DMS79 treated with DMSO at 0.1 percent for 48 hours (cell line): ENCODE measurements around the gene HEPN1.
"Not testable (repeated sequence)": the region's sequence is repeated elsewhere in the genome, so short reads cannot be mapped to it uniquely, and the experiment has no call there.

Experiments
- DNase-seq: peaks from one replicate; lab custom pipeline; 2025; lab: John Stamatoyannopoulos, UW

The HEPN1 gene

DNA sequence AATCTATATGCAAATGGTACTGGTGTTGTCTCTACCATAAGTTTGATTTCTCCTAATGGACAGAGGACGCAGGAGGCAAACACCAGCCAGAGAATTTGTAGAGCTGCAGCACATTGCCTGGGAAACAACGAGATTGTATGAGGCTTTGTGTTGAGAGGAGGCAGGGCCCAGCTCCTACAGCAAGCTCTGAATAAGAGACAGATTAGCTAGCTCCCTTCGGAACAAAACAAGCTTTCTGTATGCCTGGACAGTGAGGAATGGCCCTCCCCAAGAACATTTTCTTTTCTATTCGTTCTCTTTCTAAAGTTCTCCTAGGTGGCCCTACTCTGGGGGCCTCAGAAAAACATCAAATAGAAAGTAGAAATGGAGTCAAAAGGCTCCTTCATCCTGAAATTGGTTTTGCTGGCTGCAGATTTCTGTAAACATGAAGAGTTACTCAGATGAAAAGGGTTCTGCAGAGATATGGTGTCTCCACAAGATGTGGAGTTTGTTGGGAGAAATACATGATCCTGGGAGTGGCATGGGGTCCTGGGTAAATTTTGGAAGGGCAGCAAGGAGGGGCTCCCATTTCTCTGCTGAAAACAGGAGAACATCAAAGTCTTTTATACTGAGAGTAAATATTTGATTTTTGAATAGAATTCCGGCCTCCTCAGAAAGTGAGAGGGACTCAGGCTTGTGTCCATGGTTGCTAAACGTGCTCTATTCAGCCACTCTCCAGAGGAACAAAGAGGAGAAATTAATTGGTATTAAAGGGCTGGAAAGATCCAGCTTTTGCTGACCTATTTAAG lies 23.6 kb downstream of the HEPN1 start:
- DNase-seq = no peak

- DNase-seq = no peak
Measured at GRCh38 chr11:124943254-124943616, 24.2 kb downstream of the HEPN1 start.

DNA sequence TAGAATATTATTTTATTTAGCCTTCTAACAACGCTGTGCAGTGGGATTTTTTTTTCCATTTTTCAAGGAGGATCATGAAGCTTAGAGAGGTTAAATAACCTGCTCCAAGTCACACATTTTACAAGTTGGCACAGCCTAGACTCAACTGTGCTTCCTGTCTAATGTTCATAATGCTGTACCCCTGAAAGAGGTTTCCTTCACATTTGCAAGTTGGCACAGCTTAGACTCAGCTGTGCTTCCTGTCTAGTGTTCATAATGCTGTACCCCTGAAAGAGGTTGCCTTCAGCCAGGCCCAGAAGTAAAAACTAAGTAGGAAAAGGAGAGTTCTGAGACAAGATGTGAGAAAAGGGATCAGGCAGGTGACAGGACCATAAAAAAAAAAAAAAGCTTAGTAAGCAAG lies 24.7 kb downstream of the HEPN1 start:
- no peak for DNase-seq

DNA sequence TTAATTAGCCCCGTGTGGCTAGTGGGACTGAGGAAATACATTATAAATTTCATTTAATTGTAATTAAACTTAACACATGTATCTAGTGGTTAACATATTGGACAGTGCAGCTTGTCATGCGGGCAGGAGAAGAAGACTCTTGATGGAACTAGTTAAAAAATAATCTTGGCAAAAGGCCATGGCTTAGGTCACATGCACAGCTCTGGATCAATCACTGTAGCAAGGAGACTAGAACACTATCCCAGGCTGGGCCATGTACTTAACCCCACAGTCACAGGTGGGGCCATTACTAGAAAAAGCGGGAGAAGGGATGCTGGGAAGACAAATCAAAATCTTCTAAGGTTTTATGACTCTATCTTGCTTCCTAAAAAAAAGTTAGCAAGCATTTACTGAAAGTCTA lies 25.5 kb downstream of the HEPN1 start:
- DNase-seq = no peak

DNA sequence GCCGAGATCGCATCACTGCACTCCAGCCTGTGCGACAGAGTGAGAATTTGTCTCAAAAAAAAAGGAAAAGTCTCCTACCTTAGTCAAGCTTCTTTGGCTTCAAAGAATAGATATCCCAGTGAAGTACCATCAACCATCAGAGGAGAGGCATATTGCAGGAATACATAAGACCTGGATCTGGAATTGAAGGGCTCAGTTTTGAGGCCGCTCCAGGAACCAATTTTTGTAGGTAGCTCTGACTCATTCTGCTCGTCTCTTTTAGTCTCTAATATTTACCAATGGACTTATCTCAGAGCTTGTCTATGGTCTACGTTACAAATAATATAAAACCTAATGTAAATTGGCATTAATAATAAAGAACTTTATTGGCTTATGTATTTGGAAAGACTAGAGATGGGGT lies 26.8 kb downstream of the HEPN1 start:
- no peak for DNase-seq

DNA sequence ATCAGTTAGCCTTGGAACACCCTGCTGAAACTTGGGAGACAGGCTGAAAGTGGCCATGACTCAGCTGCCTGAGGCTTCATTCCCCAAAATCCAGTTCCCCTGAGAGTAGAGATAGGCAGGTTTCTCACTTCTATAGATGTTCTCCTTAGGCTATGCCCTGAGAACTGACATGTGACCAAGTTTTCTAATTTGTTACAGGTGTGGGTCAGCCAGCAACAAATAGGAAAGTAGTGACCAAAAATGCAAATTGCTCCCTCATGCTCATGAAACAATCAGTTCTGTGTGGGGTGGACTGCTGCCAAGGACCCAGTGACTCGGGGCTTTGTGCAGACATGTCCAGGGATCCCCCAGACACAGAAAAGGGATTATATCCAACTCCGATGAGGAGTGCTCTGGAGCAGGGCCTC lies 27.7 kb downstream of the HEPN1 start:
- DNase-seq = no peak

DNA sequence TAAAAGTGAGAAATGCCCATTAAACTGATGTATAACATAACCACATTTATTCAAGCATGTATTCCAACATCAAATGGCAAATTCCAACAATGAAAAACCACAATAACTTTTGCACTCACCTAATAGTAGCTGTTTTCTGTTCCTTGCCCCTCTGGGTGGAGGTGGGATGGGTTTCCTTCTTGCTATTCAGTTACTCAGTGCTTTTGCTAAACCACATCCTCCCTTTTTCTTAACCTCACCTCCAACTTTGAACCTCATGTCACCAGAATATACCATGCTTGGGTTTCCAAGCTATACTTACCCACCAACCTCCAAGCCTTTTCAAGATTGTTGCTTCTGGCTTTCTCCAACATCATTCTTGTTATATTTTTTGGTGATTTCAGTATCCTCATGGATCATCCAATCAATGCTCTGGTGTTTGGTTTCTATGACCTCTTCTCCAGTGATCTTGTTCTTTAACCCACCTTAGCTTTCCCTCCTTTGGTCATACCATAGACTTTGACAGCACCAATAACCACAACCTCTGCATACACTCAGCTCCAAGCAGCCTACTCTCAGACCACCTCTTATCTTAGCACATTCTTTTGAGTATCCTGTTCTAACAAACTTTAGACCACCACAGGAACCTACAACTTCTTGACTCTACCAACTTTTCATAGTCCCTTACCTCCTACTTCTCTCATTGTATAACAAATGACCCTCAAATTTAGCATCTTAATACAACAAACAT lies 31.7 kb downstream of the HEPN1 start:
- DNase-seq = no peak

DNA sequence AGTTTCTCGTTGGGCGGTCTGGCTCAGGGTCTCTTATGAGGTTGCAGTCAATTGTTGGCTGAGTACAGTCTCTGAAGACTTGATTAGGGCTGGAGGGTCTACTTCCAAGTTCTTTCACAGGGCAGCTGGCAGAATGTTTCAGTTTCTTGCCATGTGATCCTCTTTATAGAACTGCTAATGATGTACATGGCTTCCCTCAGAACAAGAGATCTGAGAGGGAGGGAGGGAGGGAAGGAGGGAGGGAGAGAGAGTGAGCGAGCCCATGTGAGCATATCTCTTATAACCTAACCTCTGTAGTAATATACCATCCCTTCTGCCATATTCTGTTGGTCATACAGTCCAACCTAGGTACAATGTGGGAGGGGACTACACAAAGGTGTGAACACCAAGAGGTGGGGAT lies 32.3 kb downstream of the HEPN1 start:
- no peak for DNase-seq

DNA sequence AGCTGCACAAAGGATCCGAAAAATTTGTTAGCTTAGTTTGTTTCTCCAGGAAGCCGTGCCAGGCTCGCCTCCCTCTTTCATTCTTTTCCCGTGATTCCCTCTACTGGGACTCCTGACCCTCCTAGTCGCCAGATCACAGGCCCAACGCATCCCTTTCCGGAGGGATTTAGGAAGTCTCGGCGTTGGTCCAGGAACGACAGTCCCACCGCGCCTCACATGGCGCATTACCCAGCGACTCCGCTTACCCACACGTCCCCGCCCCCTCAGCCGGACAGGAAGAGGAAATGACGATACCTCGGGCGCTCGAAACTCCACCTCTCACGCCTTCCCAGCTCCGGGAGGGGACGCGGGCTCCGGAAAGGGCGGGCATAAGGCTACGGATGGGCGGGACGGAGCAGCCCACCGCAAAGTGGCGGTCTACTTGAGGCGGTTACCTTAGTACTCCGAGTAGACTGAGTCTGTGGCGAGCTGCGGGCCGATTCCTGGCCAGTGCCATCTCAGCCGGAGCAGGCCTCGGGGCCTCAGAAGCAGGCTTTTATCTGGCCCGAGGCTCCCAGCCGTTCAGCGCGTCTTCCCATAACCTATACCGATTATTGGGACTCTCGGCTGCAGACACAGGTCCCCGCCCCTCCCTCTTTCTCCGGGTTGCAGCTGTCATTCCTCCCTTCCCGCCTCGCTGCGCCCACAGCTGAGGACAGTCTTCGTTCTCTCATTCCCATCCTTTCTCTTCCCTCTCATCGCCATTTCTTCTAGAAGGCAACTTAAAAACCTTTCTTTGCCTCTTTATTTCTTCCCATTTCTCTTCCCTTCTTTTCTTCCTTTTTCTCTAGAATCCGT lies 34.9 kb downstream of the HEPN1 start, which contains the start of gene CCDC15:
TSS of gene CCDC15 (plus strand) at position 450 of the 837 bp plus-strand sequence. CDS start 531 bp downstream, outside the sequence.
- peak; percentile 99 for DNase-seq

- DNase-seq = peak; percentile 44
Measured at GRCh38 chr11:124954590-124954955, 35.5 kb downstream of the HEPN1 start.

DNA sequence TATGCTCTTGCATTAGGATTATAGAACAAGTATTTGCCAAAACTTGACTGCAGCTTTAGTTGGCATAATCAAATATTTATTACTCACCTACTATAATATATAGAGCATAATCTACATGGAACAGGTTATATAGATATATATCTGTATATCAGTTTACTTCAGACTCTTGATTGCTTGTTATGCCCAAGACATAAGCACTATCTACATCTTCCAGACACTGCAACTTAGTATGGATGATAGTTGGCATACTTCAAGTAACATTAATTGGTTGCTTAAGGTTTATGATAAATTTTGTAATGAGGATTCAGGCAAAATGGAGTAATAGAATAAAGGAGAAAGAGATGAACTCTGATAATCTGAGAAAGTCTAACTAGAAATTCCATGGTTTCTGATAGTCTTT lies 36.0 kb downstream of the HEPN1 start:
- no peak for DNase-seq

DNA sequence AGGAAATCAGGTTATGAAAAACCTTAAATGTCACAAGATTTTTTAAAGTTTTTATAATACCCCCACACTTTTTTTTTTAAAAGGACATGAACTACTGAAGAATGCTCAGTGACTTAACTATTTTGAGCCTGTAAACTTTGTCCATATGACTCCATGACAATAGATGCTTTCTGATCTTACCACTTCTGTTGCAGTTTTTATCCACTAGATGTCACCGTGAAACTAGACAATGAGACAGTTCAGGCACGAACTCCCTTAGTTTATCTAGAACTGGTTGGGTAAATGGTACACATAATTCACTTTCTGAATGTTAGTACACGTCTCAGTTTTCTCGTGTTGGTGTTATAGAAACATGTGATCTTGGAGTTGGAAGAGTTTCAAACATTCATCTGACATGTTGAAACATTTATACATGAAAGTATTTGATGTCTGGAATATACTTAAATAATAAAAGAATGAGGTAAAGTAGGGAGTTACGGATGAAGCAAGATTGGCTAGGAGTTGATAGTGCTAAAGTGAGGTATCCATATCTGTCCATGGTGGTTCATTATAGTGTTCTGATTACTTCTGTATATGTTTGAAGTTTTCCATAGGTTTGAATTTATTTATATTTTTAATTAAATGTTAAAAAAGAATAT lies 43.0 kb downstream of the HEPN1 start:
- peak; percentile 73 for DNase-seq

DNA sequence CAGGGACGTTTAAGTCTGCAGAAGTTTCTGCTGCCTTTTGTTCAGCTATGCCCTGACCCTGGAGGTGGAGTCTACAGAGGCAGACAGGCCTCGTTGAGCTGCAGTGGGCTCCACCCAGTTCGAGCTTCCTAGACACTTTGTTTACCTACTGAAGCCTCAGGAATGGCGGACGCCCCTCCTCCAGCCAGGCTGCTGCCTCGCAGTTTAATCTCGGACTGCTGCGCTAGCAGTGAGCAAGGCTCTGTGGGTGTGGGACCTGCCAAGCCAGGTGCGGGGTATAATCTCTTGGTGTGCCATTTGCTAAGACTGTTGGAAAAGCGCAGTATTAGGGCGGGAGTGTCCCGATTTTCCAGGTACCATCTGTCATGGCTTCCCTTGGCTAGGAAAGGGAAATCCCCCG lies 49.1 kb downstream of the HEPN1 start:
- not testable (repeated sequence) for DNase-seq
